Transverse colon (tissue), 4 donors: Measurements from ENCODE around the gene SLCO4A1.

Experiments used
- EP300 ChIP-seq: sonication (generic); formaldehyde crosslinking; IDR thresholded peaks from one replicate; pipeline ENCODE4 v1.6.1; 2017; ENCODE audit warnings: antibody characterized with exemption, low read depth
- POLR2A ChIP-seq: fragments of 450-650 bp; IDR thresholded peaks from one replicate; pipeline ENCODE4 v1.6.1; 2016; ENCODE audit warnings: antibody characterized with exemption, mild to moderate bottlenecking, moderate library complexity
- POLR2AphosphoS5 ChIP-seq, 3 donors: sonication (generic); formaldehyde crosslinking; IDR thresholded peaks; one replicate each; pipeline ENCODE4 v1.6.1; 2016; ENCODE audit warnings: antibody characterized with exemption in 3 of 3
- TF ChIP-seq, protein P1 (sequence below), 5 experiments: fragments of 200-600 bp in 3 of 5; fragments of 450-650 bp in 2 of 5; sonication (generic) in 3 of 5; IDR thresholded peaks; 1 replicate in 2 of 5; 2 replicates in 3 of 5; pipeline ENCODE4 v1.5.1; 2016 to 2017; ENCODE audit warnings: antibody characterized with exemption in 5 of 5, inconsistent platforms in 3 of 5, mild to moderate bottlenecking in 2 of 5, moderate library complexity in 1 of 5

DNA sequence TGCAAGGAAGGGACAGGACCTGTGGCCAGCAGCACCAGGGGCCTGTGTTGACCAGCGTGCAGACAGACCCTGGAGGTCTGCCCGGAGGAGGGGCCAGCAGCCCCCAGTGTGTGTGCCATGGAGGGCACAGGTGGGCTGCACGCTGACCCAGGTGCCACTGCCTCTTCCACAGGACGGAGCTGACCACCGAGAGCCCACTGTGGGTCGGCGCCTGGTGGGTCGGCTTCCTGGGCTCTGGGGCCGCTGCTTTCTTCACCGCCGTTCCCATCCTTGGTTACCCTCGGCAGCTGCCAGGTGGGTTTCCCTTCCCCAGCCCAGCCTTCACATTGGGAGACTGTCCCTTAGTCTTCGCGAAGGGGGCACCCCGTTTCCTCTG lies 17.9 kb downstream of the SLCO4A1 start:
- TF ChIP-seq POLR2AphosphoS5 (IDR thresholded peaks at IDR 0.05) (no peak), POLR2A (no peak), EP300 (no peak)
- TF ChIP-seq, protein P1, sequence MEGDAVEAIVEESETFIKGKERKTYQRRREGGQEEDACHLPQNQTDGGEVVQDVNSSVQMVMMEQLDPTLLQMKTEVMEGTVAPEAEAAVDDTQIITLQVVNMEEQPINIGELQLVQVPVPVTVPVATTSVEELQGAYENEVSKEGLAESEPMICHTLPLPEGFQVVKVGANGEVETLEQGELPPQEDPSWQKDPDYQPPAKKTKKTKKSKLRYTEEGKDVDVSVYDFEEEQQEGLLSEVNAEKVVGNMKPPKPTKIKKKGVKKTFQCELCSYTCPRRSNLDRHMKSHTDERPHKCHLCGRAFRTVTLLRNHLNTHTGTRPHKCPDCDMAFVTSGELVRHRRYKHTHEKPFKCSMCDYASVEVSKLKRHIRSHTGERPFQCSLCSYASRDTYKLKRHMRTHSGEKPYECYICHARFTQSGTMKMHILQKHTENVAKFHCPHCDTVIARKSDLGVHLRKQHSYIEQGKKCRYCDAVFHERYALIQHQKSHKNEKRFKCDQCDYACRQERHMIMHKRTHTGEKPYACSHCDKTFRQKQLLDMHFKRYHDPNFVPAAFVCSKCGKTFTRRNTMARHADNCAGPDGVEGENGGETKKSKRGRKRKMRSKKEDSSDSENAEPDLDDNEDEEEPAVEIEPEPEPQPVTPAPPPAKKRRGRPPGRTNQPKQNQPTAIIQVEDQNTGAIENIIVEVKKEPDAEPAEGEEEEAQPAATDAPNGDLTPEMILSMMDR (IDR thresholded peaks at IDR 0.05): no peak
